ENCODE results near the gene RGS10.
"Not testable (repeated sequence)": the region's sequence is repeated elsewhere in the genome, so short reads cannot be mapped to it uniquely, and the experiment has no call there.

Gene RGS10, protein sequence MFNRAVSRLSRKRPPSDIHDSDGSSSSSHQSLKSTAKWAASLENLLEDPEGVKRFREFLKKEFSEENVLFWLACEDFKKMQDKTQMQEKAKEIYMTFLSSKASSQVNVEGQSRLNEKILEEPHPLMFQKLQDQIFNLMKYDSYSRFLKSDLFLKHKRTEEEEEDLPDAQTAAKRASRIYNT

DNA sequence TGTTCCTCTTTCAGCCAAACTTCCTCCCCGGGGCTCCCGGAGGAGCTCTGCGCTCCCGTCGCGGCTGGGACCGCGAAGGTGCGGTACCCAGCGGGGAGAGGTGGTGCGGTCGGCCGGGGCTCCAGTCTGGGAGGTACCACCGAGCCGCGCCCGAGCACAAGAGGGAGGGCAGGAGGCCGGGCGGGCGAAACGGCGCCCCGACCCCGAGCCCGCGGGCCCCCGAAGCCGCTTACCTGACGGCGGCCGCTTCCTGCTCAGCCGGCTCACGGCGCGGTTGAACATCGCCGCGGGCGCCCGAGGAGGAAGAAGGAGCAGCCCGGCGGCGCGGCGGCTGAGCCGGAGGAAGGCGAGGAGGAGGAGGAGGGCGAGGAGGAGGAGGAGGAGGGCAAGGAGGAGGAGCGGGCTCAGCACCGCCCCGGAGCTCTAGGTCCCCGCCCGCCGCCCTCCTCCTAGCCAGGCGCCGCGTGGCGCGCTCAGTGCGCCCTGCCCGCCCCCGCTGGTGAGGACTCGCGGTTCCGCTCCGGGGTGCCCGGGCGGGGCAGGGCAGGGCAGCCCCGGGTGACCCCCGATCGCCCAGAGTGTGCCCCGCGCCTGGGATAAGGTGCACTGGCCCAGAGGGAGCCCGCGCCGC is at the start of gene RGS10:
Gene RGS10 (minus strand): TSS at position 363 of the 631 bp plus-strand sequence. CDS start 81 bp downstream, at position 282.
- peak; percentile 62 for DNase-seq (ENCODE audit: low read depth)

DNA sequence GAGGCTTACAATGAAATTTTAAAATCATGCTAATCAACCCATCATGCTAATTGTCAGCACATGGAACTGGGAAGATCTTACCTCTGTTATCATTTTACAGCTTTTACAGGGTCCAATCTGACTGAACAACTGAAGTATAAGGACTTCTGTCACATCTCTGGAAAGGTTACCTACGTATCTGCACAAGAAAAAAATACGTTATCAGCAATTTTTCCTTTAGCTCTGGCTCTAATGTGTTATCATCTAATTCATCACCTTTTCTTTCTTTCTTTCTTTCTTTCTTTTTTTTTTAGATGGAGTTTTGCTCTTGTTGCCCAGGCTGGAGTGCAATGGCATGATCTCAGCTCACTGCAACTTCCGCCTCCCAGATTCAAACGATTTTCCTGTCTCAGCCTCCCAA is 45.6 kb upstream of the RGS10 start:
- DNase-seq (ENCODE audit: low read depth) = no peak

DNA sequence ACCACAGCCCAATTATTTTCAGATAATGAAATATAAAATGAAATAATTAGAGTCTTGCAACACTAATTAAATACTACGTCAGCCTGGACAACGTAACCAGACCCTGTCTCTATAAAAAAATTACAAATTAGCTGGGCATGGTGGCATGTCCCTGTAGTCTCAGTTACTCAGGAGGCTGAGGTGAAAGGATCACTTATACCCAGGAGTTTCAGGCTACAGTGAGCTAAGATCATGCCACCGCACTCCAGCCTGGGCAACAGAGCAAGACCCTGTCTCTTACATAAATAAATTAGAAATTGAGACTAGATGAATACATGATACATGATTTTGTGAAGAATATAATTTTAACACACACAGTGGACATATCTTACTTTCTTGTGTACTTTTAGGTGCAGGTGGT is 35.8 kb upstream of the RGS10 start:
- DNase-seq (ENCODE audit: low read depth) = no peak

DNA sequence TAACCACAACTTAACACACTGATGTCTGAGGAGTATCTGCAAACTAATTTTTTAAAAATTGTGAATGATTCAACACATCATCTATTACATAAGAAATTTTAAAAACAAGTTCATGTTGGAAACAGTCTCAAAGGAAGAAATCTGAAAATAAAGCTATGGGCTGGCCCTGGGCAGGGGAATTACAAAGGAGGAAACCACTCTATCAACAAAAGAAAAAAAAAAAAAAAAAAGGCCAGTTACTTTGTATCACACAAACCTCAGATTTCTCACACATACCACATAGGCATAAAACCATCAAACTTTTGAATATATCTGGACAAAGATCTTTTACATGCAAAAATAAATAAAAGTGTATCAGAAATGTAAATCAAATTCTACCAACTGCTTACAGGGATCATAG is 33.5 kb upstream of the RGS10 start:
- no peak for DNase-seq (ENCODE audit: low read depth)

DNA sequence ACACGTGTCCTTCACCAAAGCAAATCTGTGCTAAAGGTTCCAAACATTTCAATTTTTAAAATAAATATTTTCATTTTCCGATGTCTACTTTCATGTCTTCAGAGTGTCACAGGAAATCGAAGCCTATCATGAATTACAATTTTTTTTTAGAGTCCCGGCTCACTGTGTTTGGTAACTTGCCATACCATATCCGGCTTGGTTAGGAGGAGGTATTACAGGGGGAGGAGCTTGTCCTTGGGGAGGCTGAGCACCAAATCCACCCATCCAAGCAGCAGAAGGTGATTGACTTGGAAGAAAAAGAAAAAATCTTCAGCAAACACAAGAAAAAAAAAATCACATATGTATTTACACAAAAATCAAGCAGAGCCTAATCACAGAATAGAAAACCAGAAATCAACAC is 33.0 kb upstream of the RGS10 start:
- DNase-seq (ENCODE audit: low read depth) = peak; percentile 17

DNA sequence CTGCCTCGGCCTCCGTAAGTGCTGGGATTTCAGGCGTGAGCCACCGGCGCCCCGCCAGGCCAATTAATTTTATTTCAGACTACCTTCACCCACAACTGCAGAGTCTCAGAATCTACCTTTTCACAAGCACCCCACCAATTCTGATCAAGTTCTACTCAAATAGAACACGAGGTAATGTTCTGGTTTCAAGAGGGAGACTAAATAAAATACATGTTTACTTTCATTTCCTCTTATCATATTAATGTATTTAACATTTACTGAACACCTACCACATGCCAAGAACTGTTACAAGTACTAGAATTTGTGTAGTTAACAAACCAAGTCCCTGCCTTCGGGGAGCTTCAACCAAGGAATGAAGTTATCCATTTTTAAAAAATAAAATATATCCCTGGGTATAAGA is 25.5 kb upstream of the RGS10 start:
- DNase-seq (ENCODE audit: low read depth) = no peak

DNA sequence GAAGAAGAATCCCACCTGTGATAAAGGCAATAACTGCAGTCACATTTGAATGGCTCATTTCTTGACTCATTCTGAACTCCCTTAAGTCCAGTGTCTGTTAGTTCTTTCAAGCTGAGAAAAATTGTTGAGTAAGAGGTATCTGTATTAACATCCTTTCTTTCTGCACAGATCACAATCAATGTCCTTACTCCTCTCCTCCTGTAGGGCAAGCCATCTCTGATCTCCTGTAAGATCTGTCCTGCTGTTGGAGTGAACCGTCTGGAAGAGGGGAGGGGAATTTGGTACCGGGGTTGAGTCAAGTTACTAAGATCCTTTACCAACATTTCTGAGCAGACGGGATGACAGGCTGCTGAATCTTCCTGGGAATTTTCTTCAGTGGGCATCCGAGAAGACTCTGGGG is 19.6 kb upstream of the RGS10 start:
- DNase-seq (ENCODE audit: low read depth) = no peak

DNA sequence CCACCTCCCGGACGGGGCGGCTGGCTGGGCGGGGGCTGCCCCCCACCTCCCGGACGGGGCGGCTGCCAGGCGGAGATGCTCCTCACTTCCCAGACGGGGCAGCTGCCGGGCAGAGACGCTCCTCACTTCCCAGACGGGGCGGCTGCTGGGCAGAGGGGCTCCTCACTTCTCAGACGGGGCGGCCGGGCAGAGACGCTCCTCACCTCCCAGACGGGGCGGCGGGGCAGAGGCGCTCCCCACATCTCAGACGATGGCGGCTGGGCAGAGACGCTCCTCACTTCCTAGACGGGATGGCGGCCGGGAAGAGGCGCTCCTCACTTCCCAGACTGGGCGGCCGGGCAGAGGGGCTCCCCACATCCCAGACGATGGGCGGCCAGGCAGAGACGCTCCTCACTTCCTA is 17.0 kb upstream of the RGS10 start:
- not testable (repeated sequence) for DNase-seq (ENCODE audit: low read depth)

DNA sequence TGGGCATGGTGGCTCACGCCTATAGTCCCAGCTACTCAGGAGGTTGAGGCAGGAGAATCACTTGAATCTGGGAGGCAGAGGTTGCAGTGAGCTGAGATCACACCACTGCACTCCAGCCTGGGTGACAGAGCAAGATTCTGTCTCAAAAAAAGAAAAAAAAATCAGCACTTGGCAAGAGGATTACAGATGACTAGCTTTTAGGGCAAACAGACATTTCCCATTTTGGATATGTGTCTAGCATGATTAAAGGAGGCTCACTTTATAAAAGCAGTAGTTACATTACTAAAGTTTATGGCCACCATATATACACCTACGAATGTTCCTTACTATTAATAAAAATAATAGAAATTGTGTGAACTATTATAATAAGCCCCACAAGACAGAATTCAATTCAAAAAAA is 13.6 kb upstream of the RGS10 start:
- not testable (repeated sequence) for DNase-seq (ENCODE audit: low read depth)

DNA sequence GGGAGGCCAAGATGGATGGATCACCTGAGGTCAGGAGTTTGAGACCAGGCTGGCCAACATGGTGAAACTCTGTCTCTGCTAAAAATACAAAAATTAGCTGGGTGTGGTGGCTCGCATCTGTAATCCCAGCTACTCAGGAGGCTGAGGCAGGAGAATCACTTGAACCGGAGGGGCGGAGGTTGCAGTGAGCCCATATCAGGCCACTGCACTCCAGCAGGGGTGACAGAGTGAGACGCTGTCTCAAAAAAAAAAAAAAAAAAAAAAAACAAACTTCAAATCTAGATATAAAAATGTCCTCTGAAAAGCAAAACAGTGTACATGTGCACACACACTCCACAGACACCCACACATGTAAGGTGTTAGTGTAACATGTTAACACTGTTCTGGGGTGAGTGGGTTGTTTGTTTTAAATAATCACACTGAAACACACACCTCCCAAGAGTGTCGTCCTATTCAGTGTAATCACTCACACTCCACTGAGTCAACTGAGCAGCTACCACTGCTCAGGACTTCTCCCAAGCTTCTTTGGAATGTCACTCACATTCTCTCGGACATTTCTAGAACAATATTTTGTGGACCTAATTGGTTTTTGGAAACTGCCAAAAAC is 12.8 kb upstream of the RGS10 start:
- no peak for DNase-seq (ENCODE audit: low read depth)

DNA sequence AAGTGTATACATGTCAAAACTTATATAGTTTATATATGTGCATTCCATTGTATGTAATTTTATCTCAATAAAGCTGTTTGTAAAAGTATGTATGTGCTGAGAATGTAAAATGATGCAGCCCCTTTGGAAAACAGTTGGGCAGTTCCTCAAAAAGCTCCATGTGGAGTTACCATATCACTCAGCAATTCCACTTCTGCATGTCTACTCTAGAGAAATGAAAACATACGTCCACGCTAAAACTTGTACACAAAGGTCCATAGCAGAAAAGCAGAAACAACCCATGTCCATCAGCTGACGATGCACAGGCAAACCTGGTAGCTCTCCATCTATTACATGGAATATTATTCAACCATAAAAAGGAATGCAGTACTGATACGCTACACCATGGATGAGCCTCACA is 8.3 kb upstream of the RGS10 start:
- no peak for DNase-seq (ENCODE audit: low read depth)

DNA sequence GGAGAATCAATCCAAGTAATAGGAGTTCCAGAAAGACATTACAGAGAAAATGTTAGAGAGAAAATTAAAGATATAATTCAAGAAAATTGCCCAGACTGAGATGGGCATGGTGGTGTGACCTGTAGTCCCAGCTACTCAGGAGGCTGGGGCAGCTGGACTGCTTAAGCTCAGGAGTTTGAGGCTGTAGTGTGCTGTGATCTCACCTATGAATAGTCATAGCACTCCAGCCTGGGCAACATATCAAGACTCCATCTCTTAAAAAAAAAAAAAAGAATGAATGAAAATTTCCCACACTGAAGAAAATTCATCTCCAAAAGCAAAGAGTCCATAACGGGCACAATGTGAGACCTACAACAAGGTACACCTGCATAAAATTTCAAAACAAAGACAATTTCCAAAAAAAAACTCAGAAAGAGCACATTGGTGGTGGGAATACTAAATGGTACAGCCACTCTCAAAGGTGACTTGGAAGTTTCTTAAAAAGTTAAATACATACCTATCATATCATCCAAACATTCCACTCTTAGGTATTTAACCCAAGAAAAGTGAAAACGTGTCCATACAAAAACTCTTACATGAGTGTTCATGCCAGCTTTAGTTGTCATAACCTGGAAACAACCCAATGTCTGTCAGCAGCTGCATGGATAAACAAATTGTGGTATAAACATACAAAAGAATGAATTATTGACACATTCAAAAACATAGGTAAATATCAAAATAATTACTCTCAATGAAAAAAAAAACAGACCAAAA is 6.9 kb upstream of the RGS10 start:
- no peak for DNase-seq (ENCODE audit: low read depth)

DNA sequence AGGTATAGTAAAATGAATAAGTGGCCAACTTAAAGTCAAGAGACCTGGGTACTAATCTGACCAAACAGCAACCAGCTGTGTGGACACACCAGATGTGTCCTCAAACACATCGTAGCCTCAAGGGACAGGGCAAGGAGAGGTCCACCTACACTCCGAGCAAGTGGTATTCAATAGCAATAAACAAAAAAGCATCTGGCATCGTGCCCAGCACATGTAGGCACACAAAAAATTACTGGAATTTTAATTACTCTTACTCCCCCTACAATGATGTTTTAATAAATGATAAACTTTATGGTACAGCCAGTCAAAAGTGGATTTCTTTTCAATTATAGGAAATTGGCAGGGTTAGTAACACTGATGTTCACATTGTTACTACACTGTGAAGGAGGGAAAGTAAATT is 3.5 kb upstream of the RGS10 start:
- DNase-seq (ENCODE audit: low read depth) = no peak

DNA sequence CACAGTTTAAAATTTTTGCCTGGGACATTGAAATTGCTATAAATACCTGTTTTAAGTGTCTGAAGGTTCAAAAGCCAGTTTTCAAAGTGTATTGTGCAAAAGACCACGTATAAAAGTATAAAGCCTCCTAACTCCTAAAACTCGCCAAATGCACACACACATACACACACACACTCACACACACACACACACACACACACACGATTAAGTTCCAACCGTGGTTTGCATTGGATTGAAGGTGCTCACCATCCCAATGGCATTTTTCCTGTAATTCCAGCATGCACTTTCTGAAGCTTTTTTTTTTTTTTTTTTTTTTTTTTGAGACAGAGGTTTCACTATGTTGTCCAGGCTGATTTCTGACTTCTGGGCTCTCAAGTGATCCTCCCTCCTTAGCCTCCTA is 2.8 kb upstream of the RGS10 start:
- DNase-seq (ENCODE audit: low read depth) = no peak

DNA sequence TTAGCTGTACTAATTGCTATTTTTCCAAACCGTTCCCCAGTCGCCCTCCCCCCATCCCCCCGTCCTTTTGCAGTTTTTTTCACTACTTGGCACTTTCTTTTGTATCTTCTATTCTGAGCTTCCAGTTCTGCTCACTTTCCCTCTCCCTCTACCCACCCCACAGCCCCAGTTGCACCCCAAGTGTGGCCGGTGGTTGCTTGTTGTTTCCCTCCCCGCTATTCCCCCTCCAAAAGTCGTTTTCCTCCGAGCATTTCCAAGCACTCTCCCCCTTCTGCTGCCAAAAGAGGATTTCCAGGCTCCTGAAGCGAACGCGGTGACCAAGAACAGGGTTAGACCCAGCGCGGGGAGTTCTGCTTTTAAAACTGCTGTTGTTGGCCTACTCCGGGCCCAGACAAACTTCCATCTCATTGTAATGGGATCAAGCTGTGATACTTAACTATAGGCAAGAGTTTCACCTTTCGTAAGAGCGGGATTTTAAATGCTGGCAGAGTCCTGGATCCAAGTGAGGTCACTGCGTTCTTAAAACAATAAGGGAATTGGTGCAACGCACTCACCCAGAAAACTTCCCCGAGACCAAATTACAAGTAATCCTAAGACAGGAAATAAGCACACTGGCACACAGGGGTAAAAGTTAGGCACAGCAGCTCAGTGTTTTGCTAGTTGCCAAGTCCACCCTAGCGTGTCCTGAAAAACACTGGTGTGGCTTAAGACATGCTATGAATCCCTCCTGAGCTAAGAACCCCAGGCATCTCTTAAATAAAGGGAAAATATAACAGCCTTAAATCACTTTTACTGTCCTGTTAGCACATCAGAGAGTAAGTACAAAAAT is 1.5 kb upstream of the RGS10 start:
- DNase-seq (ENCODE audit: low read depth) = peak; percentile 27

DNA sequence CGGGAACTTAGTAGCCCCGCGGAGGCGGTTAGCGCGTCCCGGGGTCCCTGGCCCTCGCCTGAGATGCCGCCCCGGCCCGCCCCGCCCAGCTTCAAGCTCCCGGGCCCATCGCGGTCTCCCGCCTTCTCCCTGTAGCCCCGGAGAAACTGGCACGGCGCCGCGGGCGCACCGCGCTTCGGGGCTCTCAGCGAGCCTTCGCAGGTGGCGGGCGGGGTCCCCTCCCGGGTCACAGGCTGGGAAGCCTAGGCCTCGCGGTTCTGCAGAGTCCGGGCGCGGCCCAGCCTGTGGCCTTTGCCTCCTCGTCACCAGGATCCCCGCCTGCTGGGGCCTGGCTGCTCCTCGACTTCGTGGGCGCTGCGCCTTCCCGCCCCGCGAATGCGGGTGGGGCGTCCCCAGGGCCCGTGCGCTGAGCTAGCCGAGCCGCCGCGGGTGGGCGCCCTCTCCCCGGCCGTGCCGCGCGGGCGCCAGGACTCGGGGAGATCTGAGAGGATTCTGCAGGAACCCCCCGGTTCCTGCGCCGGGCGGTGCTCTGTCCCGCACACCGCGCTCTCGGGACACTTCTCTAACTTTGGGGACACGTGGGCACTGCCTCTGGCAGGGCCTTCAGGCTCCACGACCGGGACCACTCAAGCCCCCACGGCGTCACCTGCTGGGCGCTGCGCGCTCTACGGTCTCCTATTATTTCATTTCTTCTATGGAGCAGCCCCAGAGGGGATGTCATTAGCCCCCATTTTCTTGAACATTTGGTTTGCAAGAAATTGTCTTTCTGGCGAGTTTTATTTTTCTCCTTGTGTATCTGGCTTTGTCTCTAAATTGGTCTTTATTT is 682 bp upstream of the RGS10 start:
- DNase-seq (ENCODE audit: low read depth) = no peak

DNA sequence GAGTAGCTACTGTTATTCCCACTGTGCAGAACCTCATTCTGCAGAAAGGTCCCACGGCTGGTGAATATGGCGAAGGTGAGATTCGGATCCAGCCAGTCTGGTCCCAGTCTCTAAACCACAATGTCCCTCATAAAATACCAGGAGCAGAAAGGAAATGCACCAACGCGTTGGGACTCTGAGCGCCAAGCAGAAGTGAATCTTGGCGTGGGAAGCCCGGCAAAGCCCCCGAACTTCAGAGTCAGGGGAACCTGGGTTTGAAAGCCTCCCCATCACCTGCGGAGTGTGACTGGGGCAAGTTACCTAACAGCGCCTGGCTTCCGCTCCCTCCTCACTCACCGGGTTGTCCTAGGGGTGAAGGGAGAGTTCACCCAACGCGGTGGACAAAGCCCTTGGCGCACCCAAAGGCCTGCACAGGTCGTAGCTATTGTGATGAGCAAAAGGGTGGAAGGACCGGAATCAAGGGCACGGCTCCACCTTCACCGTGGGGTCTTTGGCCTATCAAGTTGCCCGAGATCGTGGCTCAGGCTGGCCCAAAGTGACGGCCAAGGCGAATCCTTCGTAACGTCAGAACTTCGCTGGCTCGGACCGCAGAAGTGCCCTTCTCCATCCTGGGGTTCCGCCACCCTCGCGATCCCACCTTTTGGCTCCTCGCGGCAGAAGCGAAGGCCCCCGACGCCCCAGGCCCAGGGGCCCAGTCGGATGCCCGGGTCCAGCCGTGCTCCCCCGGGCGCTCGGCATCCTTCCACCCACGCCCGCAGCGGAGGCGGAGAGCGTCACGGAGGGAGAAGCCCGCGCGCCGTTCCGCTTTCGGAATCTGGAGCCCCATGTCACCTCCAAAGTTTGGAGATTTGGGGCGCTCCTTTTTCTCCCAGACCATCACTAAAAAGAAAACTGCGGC is 811 bp downstream of the RGS10 start:
- DNase-seq (ENCODE audit: low read depth) = no peak

DNA sequence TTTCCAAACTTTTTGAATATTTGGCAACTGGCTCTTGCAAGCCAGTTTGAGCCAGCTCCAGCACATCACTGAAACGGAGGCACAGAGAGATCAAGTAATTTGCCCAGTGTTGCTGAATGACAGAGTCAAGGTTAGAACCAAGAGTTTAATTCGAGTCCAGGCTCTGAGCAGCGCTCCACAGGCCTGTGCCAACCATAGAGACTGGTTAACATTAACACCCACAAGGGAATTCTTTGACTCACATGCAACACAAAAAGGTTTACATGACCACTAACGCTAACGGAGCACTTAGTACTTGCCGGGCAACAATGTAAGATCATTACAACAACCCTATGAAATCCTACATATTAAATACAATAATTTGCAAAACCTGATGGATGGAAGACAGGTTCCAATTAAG is 1.5 kb downstream of the RGS10 start:
- no peak for DNase-seq (ENCODE audit: low read depth)

DNA sequence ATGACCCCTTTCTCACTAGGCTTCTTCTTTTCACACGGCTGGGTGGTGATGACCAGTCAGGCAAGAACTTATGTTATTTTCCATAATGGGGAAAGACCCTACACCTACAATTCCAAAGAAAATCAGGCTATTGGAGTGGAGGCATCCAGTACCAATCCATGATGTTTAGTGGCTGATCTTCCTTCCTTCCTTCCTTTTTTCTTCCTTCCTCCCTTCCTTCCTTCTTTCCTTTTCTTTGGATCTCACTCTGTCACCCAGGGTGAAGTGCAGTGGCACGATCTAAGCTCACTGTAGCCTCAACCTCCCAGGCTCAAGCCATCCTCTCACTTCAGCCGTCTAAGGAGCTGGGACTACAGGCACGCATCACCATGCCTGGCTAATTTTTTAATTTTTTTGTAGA is 2.5 kb downstream of the RGS10 start:
- no peak for DNase-seq (ENCODE audit: low read depth)

DNA sequence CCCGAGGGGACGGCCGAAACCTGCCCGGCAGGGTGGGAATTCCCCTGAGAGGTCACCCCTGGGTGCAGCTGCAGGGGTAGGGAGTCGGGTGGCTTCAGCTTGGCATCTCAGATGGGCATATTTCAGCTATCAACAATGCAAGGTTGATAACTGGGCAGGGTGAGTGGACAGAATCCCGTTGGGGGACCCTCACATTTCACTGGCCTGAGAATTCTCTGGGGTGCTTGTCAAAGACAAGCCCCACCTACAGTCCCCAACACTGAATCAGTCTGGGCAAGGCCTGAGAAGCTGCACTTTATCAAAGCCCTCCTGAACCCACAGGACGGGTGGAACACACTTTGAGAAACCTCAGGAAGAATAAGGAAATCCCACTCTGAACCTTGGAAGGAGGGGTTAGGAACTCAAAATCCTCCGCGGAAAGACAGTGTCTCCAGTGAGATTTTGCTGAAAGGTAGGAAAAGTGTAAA is 3.1 kb downstream of the RGS10 start:
- DNase-seq (ENCODE audit: low read depth) = no peak
